Measurements from ENCODE around the gene MS4A2.

DNA sequence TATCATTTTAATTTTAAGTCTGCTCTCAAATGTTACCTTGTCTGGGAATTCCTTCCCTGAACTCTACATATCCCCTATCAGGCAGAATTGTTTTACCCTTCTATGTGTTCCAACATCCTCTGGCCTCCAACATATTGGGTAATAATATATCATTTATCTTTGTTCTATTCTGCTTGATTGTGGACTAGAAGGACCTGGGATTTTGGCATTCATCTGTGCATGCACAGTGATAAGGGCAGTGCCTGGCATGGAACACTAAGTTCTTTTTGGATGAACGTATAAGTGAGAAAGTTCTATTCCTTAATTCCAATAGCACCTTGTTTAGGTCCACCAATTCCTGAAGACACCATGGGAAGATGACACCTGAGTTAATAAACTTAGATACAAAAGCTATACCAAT is 1.2 kb upstream of the MS4A2 start:
- no peak for TF ChIP-seq CTCF (IDR thresholded peaks at IDR 0.05)
- TF ChIP-seq POLR2AphosphoS5 (IDR thresholded peaks at IDR 0.05): no peak
